GM18505 (cell line): ENCODE results near the gene NPLOC4.
"Not testable (repeated sequence)": the region's sequence is repeated elsewhere in the genome, so short reads cannot be mapped to it uniquely, and the experiment has no call there.

Experiments
- ATAC-seq: cut with Tn5 transposase; IDR thresholded peaks from one replicate; pipeline ENCODE4 v1.9.1; 2021; ENCODE audit not compliant: unreplicated experiment
- POLR2A ChIP-seq: IDR thresholded peaks from 4 replicates; pipeline ENCODE4 v1.6.1; 2011; ENCODE audit warnings: borderline replicate concordance; ENCODE audit not compliant: insufficient read depth, insufficient read length; ENCODE audit errors: extremely low read depth

Gene NPLOC4

DNA sequence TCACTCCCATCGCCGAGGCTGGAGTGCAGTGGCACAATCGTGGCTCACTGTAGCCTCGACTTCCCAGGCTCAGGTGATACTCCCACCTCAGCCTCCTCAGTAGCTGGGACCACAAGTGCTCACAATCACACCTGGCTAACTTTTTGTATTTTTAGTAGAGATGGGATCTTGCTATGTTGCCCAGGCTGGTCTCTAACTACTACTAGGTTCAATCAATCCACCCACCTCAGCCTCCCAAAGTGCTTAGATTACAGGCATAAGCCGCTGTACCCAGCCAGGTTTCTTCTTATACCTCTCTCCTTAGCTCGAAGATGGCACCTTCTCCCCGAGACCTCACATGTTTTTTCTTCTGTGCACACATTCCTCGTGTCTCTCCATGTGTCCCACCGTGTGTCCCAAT, 3.1 kb upstream of the NPLOC4 start:
- no peak for TF ChIP-seq POLR2A
- ATAC-seq, result no peak

DNA sequence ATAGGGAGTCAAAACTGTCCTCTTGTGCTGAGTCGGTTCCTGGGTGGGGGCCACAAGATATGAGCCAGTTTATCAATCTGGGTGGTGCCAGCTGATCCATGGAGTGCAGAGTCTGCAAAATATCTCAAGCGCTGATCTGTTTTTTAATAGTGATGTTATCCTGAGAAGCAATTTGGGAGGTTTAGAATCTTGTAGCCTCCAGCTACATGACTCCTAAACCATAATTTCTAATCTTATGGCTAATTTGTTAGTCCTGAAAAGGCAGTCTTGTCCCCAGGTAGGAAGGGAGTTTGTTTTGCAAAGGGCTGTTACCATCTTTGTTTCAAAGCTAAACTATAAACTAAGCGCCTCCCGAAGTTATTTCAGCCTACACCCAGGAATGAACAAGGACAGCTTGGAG, 1.8 kb upstream of the NPLOC4 start:
- ATAC-seq, result no peak
- TF ChIP-seq POLR2A, result no peak

DNA sequence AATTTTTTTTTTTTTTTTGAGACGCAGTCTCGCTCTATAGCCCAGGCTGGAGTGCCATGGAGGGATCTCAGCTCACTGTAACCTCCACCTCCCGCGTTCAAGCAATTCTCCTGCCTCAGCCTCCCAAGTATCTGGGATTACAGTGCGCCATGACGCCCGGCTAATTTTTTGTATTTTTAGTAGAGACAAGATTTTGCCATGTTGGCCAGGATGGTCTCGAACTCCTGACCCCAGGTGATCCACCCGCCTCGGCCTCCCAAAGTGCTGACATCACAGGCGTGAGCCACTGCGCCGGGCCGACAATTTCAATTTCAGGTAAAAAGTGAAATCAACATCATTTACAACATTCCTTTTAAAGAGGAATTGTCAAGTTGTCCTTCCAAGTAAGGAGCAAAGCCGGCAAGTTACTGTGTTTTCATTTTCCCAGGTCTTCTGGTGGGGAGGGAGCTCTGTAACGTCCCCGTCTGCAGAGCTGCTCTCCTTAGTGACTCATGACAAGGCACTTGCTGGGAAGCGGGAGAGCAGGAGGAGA, 873 bp downstream of the NPLOC4 start:
- TF ChIP-seq POLR2A, result no peak
- ATAC-seq, result no peak

DNA sequence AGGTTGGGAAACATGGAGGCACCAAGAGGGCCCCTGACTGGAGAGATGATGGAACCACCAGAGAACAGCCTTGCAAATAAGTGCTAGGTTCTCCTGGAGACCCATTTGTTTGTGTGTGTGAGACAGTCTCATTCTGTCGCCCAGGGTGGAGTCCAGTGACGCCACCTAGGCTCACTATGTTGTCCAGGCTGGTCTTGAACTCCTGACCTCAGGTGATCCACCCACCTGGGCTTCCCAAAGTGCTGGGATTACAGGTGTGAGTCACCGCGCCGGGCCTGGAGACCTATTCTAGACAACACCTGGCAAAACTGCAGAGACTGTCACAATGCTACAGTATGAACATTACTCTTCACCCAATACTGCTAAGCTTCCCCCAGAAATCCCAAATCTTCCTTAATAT, 1.5 kb downstream of the NPLOC4 start:
- ATAC-seq, result no peak
- TF ChIP-seq POLR2A, result no peak

DNA sequence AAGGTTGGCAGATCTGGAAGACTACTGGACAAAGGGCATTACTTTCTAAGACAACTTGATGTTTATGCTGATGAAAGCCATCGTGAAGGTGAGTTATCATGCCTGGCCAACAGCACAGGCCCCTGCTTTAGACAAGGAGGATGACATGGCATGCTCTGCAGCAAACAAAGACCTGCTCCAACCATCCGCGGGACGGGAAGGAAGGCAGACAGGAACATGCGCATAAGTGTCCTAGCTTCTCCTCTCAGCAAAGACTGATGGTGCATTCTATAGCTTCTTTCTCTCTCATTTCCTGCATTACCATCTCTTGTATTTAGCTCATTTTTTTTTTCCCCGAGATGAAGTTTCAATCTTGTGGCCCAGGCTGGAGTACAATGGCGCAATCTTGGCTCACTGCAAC, 5.4 kb downstream of the NPLOC4 start:
- no peak for TF ChIP-seq POLR2A
- ATAC-seq, result no peak

DNA sequence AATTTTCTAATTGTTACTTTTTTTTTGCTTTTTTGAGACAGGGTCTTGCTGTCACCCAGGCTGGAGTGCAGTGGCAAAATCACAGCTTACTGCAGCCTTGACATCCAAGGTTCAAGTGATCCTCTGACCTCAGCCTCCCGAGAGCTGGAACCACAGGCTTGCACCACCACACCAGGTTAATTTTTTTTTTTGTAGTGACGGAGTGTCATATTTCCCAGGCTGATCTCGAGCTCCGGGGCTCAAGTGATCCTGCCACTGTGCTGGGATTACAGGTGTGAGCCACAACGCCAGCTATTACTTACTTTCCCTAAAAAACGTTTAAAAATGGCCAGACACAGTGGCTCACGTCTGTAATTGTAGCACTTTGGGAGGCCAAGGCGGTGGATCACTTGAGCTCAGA, 6.6 kb downstream of the NPLOC4 start:
- TF ChIP-seq POLR2A, result no peak
- no peak for ATAC-seq

DNA sequence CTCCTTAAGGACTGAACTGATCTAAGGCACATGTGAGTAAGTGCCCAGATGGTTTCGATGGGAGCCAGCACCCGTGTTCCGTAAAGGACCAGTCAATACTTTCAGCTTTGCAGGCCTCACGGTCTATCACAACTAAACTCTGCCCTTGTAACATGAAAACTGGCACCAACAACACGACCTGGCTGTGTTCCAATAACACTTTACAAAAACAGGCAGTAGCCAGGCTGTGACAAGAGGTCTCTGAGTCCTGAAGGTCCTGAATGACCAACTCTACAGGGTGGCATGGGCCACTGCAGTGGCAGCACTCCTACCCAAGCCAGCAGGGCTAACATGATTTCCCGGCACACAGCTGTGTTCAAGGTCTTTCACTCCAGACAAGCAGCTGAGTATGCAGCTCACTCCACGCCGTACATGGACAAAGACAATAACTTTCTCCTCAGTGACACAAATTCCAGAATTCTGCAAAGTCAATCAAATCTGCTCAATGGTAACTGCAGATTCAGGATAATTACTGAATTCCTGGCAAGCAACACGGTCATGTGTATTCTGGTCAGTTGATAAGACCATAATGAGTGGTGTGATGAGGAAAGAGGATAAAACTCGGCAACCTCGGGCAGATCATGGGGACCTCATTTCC, 15.3 kb downstream of the NPLOC4 start:
- ATAC-seq, result no peak
- TF ChIP-seq POLR2A, result no peak

DNA sequence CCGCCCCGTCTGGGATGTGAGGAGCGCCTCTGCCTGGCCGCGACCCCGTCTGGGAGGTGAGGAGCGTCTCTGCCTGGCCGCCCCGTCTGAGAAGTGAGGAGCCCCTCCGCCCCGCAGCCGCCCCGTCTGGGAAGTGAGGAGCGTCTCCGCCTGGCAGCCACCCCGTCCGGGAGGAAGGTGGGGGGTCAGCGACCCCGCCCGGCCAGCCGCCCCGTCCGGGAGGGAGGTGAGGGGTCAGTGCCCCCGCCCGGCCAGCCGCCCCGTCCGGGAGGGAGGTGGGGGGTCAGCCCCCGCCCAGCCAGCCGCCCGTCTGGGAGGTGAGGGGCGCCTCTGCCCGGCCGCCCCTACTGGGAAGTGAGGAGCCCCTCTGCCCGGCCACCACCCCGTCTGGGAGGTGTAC, 18.6 kb downstream of the NPLOC4 start:
- not testable (repeated sequence) for ATAC-seq

DNA sequence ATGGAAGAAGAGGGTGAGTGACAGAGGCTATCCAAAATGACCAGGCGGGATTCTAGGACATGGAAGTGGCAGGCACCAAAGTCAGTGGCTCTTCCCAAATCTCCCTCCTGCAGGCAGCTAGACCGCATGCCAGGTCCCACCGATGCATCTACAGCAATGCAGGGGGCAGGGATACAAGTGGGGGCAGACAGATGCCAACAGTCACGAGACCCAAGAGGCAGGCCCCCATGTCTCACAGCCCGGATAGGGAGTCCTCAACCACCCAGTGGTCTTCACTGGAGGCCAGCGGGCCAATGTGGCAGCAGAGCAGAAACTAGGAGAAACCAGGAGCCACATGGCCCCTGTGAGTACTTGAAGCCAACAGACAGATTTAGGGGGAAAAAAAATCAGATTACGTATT, 20.0 kb downstream of the NPLOC4 start:
- no peak for TF ChIP-seq POLR2A
- ATAC-seq, result no peak

DNA sequence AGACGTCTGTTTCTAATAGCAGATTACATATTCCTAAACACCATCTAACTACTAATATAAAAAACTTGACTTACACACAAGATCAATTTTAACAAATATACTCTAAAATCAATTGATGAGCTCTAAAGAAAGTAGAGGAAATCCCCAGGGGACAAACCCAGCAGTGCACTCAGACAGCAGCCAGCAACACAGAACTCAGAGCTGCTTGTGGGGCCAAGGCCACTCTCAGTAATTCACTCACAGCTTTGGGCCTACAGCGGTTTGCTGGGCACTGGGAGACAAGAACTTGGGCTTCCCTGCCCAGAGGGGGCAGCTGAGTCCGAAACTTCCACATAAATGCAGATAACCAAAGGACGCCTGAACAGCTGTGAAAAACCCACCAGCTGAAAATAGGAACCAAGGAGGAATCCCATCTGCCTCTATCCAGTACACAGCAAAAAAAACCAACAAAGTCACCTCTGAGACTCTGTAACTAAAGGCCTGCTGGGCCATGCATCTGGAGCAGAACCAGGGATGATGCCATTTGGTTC, 21.4 kb downstream of the NPLOC4 start:
- no peak for ATAC-seq
- no peak for TF ChIP-seq POLR2A

DNA sequence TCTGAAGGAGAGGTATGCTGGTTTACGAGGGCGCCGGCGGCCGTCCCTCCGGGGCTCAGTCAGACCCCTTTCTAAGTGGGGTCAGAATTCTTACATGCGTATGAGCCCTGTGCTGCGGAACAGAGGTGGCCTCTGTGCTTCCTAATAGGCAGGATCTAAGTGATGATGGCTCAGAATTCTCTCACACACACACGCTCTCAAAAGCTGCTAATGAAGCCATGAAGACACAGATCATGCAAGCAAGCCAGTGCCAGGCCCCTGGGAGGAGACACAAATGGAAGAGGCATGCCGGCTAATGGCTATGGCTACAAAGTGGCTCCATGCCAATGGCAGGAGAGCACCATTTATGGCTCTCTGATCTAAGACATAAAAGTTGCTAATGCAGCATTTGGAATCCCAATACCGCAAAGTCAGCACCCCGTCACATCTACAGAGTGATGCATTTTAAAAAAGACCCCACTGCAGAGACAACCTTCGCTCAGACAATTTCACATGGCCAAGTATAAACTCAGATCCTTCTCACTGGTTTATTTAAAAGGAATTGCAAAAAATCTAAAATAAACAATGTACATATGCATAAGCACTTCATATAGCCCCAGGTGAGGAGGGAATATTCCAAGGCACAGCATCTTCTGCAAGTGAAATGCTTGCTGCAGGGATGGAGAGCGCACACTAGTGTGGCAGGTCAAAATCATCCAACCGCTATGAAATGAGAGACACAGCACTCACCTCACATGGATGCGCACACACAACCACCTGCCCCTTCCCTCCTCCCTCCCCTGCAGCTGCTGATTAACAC, 24.5 kb downstream of the NPLOC4 start:
- no peak for ATAC-seq
- no peak for TF ChIP-seq POLR2A

DNA sequence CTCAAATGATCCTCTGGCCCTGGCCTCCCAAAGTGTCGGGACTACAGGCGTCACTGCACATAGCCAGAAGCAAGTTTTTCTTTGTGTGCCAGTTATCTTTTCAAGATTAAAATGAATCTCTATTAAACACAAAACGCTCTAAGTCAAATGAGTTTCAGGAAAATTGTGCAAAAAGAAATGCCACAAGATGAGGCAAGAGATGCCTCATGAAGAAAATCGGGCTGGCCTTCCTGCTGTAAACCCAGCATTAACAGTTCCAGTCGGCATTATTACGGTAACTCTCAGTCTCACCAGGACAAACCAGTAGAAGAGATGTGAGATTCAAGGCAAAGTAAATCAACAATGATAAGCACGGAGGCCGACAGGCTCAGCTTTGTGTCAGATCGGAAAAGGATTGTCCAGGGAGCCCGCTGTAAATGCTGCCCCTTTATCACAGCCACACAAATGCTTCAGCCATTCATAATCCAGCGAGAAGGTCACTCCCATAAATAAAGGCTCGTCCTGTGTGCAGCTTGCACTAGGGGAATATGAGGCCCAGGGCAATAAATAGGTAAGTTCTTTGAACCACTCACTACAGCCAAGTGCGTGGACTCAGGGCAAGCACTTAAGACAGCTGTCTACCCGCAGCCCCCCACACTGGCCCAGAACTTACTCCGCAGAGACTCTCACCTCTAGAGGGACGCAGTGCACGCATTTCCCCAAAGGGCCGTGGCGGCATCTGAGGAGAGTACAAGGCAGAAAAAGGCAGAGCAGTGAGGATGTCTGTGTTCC, 27.2 kb downstream of the NPLOC4 start:
- TF ChIP-seq POLR2A, result no peak
- no peak for ATAC-seq

DNA sequence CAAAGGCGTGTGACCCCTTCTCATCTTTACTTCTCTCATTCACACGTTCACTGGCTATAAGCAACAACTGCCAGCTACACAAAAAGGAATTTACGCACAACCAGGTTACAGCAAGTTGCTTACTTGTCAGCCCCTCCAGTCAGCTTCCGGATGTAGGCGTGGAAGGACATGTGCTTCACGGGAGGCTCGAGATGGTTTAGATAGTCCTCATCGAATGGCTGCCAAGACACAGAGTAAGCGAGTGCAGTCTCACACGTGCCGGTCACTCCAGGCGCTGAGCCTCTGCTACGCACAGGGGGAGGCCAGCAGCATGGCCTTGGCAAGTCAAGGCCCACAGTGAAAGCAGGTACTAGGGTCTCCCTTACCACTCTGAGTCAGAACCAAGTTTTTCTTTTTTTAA, 28.3 kb downstream of the NPLOC4 start:
- no peak for ATAC-seq
- TF ChIP-seq POLR2A, result no peak
